WTC11 (cell line): Measurements from ENCODE around the gene SHBG. TPM values are rescaled to one million over a fixed set of nuclear protein-coding genes. Genes with fewer than 3 reads are reported as not detected.

ENCODE experiments used
- ATAC-seq: fragments of 200-7000 bp; cut with Tn5 transposase; 2 replicates; pipeline ENCODE4 v1.10.0; 2021; ENCODE audit warnings: mild to moderate bottlenecking, moderate library complexity
- CTCF ChIA-PET: fragments of 300-600 bp; sonication (Branson Sonifier 250); formaldehyde crosslinking; loops from one replicate; lab custom pipeline; 2021; ENCODE audit warnings: antibody characterized with exemption; lab: Charles Lee
- POLR2A ChIA-PET: fragments of 350-600 bp; sonication (Branson Sonifier 250); formaldehyde crosslinking; loops from one replicate; lab custom pipeline; 2021; ENCODE audit warnings: antibody characterized with exemption; lab: Charles Lee
- DNase-seq: peaks from one replicate; pipeline ENCODE4 v3.0.0; 2021; ENCODE audit warnings: low spot score
- H3K27ac Mint-ChIP-seq: 2 replicates; pipeline ENCODE4 v1.8.0; 2021; ENCODE audit warnings: mixed read lengths
- H3K27me3 Mint-ChIP-seq: 2 replicates; pipeline ENCODE4 v1.8.0; 2021; ENCODE audit warnings: low read depth, mild to moderate bottlenecking, moderate library complexity, mixed read lengths
- H3K36me3 Mint-ChIP-seq: 2 replicates; pipeline ENCODE4 v1.8.0; 2021; ENCODE audit warnings: mixed read lengths
- H3K4me1 Mint-ChIP-seq: 2 replicates; pipeline ENCODE4 v1.8.0; 2022; ENCODE audit warnings: mixed read lengths
- H3K4me3 Mint-ChIP-seq: 2 replicates; pipeline ENCODE4 v1.8.0; 2021; ENCODE audit warnings: mild to moderate bottlenecking, moderate library complexity, mixed read lengths
- H3K9me3 Mint-ChIP-seq: 2 replicates; pipeline ENCODE4 v1.8.0; 2021; ENCODE audit warnings: mixed read lengths
- AFF4 ChIP-seq: sonication (generic); formaldehyde crosslinking; IDR thresholded peaks from 2 replicates; pipeline ENCODE4 v1.8.1; 2023; ENCODE audit warnings: mild to moderate bottlenecking, missing genetic modification reagents, borderline replicate concordance
- EMX1 ChIP-seq: fragments of 250-450 bp; sonication (Bioruptor Pico); IDR thresholded peaks from 2 replicates; pipeline ENCODE4 v1.8.0; 2021; ENCODE audit warnings: mild to moderate bottlenecking
- ETV6 ChIP-seq: sonication (generic); formaldehyde crosslinking; IDR thresholded peaks from 2 replicates; pipeline ENCODE4 v1.8.1; 2022; ENCODE audit warnings: mild to moderate bottlenecking, missing genetic modification reagents
- FOXK1 ChIP-seq: sonication (generic); formaldehyde crosslinking; IDR thresholded peaks from 2 replicates; pipeline ENCODE4 v1.8.0; 2022; ENCODE audit warnings: mild to moderate bottlenecking, moderate library complexity, missing genetic modification reagents
- FOXP4 ChIP-seq: sonication (generic); formaldehyde crosslinking; IDR thresholded peaks from 2 replicates; pipeline ENCODE4 v1.8.0; 2022; ENCODE audit warnings: mild to moderate bottlenecking, missing genetic modification reagents
- IRF1 ChIP-seq: sonication (generic); formaldehyde crosslinking; IDR thresholded peaks from 2 replicates; pipeline ENCODE4 v1.8.0; 2023; ENCODE audit warnings: missing genetic modification reagents
- KAT7 ChIP-seq: sonication (generic); formaldehyde crosslinking; IDR thresholded peaks from 2 replicates; pipeline ENCODE4 v1.8.1; 2023; ENCODE audit warnings: missing genetic modification reagents, mild to moderate bottlenecking, borderline replicate concordance
- MXD4 ChIP-seq: fragments of 250-450 bp; sonication (Bioruptor Pico); IDR thresholded peaks from 2 replicates; pipeline ENCODE4 v1.8.0; 2021; ENCODE audit warnings: mild to moderate bottlenecking, moderate library complexity, borderline replicate concordance
- OVOL2 ChIP-seq: fragments of 250-450 bp; sonication (Bioruptor Pico); IDR thresholded peaks from 2 replicates; pipeline ENCODE4 v1.9.0; 2021; ENCODE audit warnings: mild to moderate bottlenecking, borderline replicate concordance
- SOX15 ChIP-seq: fragments of 250-450 bp; sonication (Bioruptor Pico); IDR thresholded peaks from 2 replicates; pipeline ENCODE4 v1.9.0; 2021; ENCODE audit warnings: mild to moderate bottlenecking
- SP1 ChIP-seq: sonication (generic); formaldehyde crosslinking; conservative IDR thresholded peaks from 2 replicates; pipeline ENCODE4 v1.8.1; 2022; ENCODE audit warnings: missing genetic modification reagents
- USF2 ChIP-seq: sonication (generic); formaldehyde crosslinking; IDR thresholded peaks from 2 replicates; pipeline ENCODE4 v1.8.1; 2023; ENCODE audit warnings: mild to moderate bottlenecking, missing genetic modification reagents, moderate library complexity
- total RNA-seq: library from RNA; stranded (reverse); gene quantifications from 3 replicates; pipeline ENCODE4 v1.2.3, GENCODE V29; 2021
- TF ChIP-seq, protein P1 (sequence below): fragments of 250-450 bp; sonication (Bioruptor Pico); IDR thresholded peaks from 2 replicates; pipeline ENCODE4 v1.8.0; 2021; ENCODE audit warnings: mild to moderate bottlenecking
- TF ChIP-seq, protein P2 (sequence below): sonication (generic); formaldehyde crosslinking; IDR thresholded peaks from 2 replicates; pipeline ENCODE4 v1.8.1; 2023; ENCODE audit warnings: mild to moderate bottlenecking, missing genetic modification reagents
- TF ChIP-seq, protein P3 (sequence below): sonication (generic); formaldehyde crosslinking; IDR thresholded peaks from 2 replicates; pipeline ENCODE4 v1.8.0; 2022; ENCODE audit warnings: missing genetic modification reagents
- TF ChIP-seq, protein P4 (sequence below): fragments of 250-450 bp; sonication (Bioruptor Pico); conservative IDR thresholded peaks from 2 replicates; pipeline ENCODE4 v1.9.0; 2021; ENCODE audit warnings: mild to moderate bottlenecking
- TF ChIP-seq, protein P5 (sequence below): sonication (generic); formaldehyde crosslinking; conservative IDR thresholded peaks from 2 replicates; pipeline ENCODE4 v1.8.1; 2022; ENCODE audit warnings: mild to moderate bottlenecking, missing genetic modification reagents
- TF ChIP-seq, protein P6 (sequence below): fragments of 250-450 bp; sonication (Bioruptor Pico); IDR thresholded peaks from 2 replicates; pipeline ENCODE4 v2.1.2; 2022; ENCODE audit warnings: mild to moderate bottlenecking, moderate library complexity

SHBG gene
- total RNA-seq, 1 experiment from 2014 or later, result 0.83 TPM

GRCh38 chr17:7647018-7647417, 17.1 kb downstream of the SHBG start:
- ChIA-PET CTCF (interaction anchor here (0.5 to 7.5 kb wide), 4 partner anchors 10 to 599 kb away, joined by 3 to 88 read pairs (median 4); partner anchors contain the start of gene TP53), POLR2A (interaction anchor here (0.7 to 0.9 kb wide), 2 partner anchors 39 to 269 kb away, joined by 3 read pairs; no protein-coding TSS in a partner anchor)
- ATAC-seq, result no peak
- TF ChIP-seq SP1 (CRISPR knock-in tag) (no peak), ETV6 (CRISPR knock-in tag) (no peak), OVOL2 (CRISPR knock-in tag) (no peak), EMX1 (CRISPR knock-in tag) (no peak), FOXK1 (no peak), KAT7 (CRISPR knock-in tag) (no peak), SOX15 (CRISPR knock-in tag) (no peak), FOXP4 (CRISPR knock-in tag) (no peak), MXD4 (CRISPR knock-in tag) (no peak), IRF1 (CRISPR knock-in tag) (no peak), AFF4 (CRISPR knock-in tag) (no peak), USF2 (CRISPR knock-in tag) (no peak)
- TF ChIP-seq, protein P1, sequence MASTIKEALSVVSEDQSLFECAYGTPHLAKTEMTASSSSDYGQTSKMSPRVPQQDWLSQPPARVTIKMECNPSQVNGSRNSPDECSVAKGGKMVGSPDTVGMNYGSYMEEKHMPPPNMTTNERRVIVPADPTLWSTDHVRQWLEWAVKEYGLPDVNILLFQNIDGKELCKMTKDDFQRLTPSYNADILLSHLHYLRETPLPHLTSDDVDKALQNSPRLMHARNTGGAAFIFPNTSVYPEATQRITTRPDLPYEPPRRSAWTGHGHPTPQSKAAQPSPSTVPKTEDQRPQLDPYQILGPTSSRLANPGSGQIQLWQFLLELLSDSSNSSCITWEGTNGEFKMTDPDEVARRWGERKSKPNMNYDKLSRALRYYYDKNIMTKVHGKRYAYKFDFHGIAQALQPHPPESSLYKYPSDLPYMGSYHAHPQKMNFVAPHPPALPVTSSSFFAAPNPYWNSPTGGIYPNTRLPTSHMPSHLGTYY (CRISPR knock-in tag), result no peak
- TF ChIP-seq, protein P2, sequence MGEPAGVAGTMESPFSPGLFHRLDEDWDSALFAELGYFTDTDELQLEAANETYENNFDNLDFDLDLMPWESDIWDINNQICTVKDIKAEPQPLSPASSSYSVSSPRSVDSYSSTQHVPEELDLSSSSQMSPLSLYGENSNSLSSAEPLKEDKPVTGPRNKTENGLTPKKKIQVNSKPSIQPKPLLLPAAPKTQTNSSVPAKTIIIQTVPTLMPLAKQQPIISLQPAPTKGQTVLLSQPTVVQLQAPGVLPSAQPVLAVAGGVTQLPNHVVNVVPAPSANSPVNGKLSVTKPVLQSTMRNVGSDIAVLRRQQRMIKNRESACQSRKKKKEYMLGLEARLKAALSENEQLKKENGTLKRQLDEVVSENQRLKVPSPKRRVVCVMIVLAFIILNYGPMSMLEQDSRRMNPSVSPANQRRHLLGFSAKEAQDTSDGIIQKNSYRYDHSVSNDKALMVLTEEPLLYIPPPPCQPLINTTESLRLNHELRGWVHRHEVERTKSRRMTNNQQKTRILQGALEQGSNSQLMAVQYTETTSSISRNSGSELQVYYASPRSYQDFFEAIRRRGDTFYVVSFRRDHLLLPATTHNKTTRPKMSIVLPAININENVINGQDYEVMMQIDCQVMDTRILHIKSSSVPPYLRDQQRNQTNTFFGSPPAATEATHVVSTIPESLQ, result no peak
- TF ChIP-seq, protein P3, sequence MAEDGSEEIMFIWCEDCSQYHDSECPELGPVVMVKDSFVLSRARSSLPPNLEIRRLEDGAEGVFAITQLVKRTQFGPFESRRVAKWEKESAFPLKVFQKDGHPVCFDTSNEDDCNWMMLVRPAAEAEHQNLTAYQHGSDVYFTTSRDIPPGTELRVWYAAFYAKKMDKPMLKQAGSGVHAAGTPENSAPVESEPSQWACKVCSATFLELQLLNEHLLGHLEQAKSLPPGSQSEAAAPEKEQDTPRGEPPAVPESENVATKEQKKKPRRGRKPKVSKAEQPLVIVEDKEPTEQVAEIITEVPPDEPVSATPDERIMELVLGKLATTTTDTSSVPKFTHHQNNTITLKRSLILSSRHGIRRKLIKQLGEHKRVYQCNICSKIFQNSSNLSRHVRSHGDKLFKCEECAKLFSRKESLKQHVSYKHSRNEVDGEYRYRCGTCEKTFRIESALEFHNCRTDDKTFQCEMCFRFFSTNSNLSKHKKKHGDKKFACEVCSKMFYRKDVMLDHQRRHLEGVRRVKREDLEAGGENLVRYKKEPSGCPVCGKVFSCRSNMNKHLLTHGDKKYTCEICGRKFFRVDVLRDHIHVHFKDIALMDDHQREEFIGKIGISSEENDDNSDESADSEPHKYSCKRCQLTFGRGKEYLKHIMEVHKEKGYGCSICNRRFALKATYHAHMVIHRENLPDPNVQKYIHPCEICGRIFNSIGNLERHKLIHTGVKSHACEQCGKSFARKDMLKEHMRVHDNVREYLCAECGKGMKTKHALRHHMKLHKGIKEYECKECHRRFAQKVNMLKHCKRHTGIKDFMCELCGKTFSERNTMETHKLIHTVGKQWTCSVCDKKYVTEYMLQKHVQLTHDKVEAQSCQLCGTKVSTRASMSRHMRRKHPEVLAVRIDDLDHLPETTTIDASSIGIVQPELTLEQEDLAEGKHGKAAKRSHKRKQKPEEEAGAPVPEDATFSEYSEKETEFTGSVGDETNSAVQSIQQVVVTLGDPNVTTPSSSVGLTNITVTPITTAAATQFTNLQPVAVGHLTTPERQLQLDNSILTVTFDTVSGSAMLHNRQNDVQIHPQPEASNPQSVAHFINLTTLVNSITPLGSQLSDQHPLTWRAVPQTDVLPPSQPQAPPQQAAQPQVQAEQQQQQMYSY (CRISPR knock-in tag), result no peak
- TF ChIP-seq, protein P4, sequence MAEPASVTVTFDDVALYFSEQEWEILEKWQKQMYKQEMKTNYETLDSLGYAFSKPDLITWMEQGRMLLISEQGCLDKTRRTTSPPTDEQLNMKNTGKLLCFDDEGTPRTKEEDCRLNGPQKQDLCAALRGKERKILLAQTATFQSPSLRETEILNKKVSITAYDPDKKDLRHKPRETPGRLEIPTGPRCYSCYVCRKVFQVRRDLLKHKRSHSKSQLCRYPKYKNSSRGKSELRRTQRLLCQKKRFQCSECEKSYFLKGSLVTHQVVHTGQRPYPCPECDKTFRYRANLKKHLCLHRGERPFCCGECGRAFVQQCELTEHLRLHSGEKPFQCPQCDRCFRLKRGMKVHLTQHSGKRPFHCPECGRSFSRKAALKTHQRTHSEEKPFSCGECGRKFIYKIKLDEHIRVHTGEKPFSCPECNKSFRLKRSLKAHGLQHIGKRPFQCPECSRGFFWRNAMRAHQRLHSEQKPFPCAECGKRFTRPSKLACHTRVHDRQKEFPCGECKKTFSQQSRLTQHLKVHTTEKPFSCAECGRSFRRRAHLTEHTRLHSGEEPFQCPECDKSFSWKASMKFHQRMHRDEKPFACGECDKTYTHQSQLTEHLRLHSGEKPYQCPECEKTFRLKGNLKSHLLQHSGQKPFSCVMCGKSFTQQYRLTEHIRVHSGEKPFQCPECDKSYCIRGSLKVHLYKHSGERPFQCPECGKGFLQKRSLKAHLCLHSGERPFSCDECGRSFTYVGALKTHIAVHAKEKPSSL, result no peak
- TF ChIP-seq, protein P5, sequence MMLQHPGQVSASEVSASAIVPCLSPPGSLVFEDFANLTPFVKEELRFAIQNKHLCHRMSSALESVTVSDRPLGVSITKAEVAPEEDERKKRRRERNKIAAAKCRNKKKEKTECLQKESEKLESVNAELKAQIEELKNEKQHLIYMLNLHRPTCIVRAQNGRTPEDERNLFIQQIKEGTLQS (CRISPR knock-in tag), result no peak
- TF ChIP-seq, protein P6, sequence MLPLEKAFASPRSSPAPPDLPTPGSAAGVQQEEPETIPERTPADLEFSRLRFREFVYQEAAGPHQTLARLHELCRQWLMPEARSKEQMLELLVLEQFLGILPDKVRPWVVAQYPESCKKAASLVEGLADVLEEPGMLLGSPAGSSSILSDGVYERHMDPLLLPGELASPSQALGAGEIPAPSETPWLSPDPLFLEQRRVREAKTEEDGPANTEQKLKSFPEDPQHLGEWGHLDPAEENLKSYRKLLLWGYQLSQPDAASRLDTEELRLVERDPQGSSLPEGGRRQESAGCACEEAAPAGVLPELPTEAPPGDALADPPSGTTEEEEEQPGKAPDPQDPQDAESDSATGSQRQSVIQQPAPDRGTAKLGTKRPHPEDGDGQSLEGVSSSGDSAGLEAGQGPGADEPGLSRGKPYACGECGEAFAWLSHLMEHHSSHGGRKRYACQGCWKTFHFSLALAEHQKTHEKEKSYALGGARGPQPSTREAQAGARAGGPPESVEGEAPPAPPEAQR (CRISPR knock-in tag), result no peak
- Mint-ChIP-seq H3K27ac (no peak overlapping the region), H3K36me3 (no peaks in the 10 kb centered on the region), H3K27me3 (peaks cover 44% of the 10 kb centered on the region), H3K4me1 (peaks cover 14% of the 10 kb centered on the region), H3K9me3 (no peaks in the 10 kb centered on the region), H3K4me3 (no peak overlapping the region)
- DNase-seq, result no peak
